Right ventricle myocardium inferior (tissue), 1 donor: ENCODE data around the gene NRCAM. TPM values are rescaled to one million over a fixed set of nuclear protein-coding genes. Genes with fewer than 3 reads are reported as not detected.

Experiments used
- ATAC-seq: fragments of 200-7000 bp; cut with Tn5 transposase; one replicate; pipeline ENCODE4 v1.9.1; 2020; ENCODE audit warnings: mild to moderate bottlenecking, moderate library complexity
- DNase-seq: peaks from one replicate; pipeline ENCODE4 v3.0.0; 2021; ENCODE audit errors: missing footprints
- intact Hi-C: fragments of 100-400 bp; cut with DNase I; formaldehyde crosslinking; loops from one replicate; pipeline ENCODE4 v1.11.0; 2022
- total RNA-seq: library from RNA; stranded (reverse); fragmentation: NEBNext Ultra II Directional; extraction: Animal tissue kit (Norgen Biotek cat#: 25700); gene quantifications from one replicate; pipeline ENCODE4 v1.2.1, GENCODE V29; 2021
- donor health status: DM: no; HTN: yes; CAD: no; lungs with severe emphysema.

NRCAM gene
- total RNA-seq, 1 donor from 2014 or later, result 0.30 TPM

DNA sequence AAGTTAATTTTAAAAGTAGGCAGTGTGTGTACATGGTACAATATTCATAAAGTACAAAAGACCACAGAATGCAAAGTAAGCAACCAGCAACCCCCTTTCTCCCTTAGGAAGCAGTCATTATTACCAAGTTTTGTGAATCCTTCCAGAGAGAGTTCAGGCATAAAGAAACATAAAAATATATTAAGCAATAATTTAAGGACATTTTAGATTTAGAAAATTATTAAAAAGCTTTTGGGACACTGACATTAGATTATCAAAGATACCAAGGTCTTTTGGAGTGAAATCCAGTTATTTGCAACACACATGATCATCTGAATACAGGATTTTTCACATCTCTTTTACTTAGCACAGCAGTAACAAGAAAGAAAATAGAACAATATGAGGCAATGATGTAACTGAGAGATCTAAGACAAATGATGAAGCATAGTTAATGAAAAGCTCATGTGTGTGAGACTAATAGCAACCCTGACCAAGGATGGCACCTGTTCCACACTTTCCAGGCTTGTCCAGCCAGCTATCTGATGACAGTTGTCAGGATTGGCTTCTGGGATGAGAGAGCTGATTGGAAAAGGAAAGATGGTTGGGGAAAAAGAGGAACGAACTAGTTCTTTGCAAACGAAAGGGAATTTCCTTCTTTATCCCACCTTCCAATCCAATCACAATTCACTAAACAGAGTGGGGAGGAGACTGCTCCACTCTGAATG, 210.6 kb downstream of the NRCAM start:
- intact Hi-C loops, result no loop called here
- ATAC-seq (no peak), DNase-seq (no peak)

DNA sequence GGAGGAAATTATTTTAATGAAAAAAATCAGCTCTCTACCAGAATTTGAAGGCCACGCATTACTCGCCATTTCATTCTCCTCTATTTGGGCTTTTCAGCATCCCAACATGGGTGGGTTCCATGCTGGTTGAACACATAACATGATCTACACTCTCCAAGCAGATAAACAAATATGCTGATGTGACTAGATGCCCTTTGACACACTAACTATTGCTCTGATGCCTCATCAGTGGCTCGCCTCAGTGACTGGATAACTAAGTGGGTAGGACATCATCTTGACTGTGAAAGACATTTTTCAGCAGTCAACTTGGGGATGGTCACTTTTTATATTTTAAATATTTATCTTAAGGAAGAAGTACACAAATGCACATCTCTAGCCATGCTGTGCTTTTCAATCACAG, 212.1 kb downstream of the NRCAM start:
- ATAC-seq (no peak), DNase-seq (no peak)
- intact Hi-C loops, result no loop called here

DNA sequence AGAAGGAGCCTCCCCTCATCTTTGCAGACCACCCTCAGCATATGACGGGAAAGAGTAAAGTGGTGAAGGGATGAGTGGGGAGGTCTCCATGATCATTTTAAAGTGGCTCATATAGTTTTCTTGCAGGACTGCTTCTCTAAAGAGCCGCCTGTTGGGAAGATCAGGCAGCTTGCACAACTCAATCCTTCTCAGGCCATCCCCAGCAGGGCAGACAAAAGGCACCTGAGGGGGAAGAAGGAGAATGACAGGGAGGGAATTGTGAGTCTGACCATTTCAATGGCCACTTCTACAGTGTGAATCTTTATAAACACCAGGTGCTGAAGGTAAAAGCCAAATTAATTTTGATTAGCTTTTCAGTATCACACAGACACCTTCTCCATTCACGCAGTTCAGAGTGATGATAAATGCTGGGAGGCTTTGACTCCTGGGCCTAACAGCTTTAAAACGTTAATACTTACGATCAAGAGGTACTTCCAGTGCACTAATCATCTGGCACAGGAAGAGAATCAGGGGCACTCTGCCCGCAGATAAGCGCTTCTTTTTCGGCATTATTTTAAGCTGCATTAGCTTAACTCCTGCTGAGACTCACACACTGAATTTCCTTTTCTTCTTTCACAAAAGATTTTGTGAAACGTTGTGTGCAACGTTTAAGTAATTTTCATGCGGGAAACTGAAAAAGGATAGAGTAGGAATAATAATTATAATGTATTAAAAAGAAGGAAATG, 216.6 kb downstream of the NRCAM start:
- no peak for ATAC-seq
- intact Hi-C loops, result no loop called here

DNA sequence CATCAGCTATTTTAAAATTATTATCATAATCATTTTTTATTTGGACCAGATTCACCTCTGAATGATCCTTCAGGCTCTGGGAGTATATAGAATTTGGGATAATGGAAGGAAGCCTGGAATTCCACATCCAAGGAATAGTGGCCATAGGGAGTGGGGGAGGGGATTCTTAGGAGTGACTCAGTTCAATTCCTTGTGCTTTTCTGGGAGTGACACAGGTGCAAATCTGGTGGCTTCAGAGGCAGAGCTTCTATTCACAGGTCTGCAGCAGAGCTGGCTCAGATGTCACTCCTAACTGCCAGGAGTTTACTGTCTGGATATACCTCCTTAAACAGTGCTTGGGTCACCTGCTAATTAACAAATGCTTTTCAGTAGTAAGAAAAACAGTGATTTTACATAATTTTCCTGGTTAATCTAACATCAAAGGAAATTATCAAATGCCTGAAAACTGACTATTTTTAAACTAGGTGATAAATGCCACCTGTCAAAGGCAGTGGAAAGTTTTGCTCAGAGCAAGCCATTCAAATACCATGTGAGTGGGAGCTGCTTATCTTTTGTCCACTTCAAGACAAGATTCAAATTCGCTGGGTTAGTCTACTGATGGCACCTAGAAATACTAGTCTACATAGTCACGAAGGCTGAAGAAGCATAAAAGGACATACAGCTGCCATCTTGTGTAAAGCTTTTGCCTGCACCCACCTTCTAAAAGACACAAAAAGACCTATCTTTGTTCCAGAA, 219.4 kb downstream of the NRCAM start:
- ATAC-seq, result no peak
- intact Hi-C loops, result no loop called here
- no peak for DNase-seq

More for the DNA sequence above, 216.6 kb downstream of the NRCAM start:
- no peak for DNase-seq

DNA sequence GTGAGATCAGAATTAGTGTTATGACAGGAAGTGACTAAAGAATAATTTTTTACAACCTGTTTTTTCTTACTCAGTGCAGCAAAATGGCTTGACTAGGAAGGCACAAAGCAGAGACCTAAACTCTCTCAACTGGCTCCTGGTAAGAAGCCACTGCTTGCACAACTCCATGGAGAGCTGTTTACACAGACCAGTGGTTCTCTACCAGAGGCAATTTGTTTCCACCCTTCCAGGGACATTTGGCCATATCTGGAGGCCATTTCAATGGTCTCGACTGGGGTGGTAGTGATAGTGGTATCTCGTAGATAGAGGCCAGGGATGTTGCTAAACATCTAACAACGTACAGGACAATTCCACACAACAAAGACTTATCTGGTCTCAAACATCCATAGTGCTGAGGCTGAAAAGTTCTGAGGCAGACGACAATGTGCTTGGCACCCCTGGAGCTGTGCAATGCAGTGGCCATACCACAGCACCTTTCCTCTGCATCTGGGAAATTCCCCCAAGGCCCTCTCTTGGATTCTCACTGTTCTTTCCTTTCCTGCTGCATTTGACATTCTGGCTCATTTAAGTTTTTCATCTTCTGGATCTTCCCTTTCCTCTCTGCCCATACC, 220.7 kb downstream of the NRCAM start:
- no peak for DNase-seq
- no peak for ATAC-seq
- intact Hi-C loops, result no loop called here

DNA sequence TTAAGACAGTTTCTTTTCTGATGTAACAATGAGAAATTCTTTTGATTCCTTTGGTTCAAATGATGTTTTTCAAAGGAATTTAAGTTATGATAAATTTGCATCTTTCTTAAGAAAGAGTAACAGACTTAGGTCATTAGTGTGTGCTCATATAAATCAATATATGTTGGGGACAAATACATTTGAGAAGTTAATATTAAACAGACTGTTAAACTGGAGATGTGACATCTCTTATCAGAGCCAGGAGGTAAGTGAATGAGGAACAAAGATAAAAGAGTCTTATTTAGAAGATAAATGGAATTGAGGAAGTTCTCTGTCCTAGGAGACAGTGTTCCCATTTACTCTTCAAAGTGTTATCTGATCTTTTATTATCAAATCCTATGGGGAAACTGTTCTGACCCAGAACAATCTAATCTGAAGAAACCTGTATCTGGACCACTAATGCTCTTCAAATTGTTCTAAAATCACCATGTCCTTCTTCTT, 221.2 kb downstream of the NRCAM start:
- ATAC-seq (no peak), DNase-seq (no peak)
- intact Hi-C loops, result no loop called here

DNA sequence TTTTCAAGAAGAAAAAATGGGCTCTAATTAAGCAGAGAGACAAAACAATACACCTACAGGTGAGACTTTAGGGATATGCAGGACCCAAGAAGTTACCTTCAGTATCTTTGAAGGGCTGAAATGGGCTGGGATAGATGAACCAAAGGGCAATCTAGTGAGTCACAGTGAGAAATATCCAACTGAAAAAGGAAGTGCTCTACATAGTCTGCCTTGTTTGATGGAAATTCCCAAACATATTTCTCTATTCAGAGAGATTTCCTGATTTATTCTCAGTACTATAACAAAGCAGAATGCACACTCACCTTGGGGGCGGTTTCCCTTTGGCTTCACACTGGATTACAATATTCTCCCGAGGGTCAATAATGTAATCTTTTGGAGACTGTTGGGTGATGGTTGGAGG, 222.0 kb downstream of the NRCAM start:
- ATAC-seq (no peak), DNase-seq (no peak)
- intact Hi-C loops, result no loop called here

DNA sequence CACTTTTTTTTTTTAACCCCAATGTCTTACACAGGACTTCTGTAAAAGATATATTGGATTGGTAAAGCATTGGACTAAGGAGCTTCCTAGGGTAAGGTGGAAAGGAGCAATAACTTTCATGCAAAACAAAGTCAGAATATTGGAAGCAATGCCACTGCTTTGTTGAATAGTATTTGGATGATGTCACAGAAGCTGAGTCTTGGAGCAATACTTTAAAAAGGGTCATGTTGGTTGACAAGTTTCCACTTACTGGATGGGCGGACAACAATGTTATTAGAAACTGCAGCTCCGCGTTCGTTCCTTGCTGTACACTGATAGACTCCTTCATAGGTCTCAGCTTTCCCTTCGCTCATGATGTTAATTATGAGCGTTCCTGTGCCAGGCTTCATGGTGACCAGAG, 224.2 kb downstream of the NRCAM start:
- intact Hi-C loops, result no loop called here
- no peak for DNase-seq
- no peak for ATAC-seq

DNA sequence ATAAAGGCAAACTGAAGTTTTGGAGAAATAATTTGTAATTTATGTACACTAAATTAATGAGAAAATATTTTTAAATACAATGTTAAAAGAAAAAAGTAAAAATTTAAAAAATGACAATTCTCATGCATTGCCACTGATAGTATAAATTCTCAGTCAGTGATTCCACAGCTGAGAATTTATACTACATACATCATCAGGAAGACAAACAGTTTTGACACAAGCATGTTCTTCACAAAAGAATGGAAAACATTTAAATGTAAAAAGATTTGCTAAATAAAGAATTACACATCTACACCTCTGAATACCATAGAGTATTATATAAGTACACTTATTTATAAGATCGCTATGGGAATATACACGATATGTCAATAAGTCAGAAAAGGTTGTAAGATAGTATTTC, 225.0 kb downstream of the NRCAM start:
- no peak for ATAC-seq
- no peak for DNase-seq
- intact Hi-C loops, result no loop called here

DNA sequence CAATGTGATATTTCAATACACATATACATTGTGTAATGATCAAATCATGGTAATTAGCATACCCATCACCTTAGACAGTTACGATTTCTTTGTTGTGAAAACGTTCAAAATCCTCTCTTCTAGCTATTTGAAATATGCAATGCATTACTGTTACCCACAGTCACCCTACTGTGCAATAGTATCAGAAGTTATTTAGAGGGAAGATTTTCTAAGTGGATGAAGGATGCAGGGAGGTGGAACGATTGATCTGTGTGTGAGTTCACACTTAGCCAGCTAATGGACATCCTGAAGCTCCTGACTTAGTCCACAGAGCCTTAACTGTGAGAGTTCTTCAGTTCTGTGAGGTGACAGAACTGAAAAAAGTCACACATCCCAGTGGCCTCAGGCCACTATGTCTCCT, 228.9 kb downstream of the NRCAM start:
- ATAC-seq (no peak), DNase-seq (no peak)
- intact Hi-C loops, result no loop called here

DNA sequence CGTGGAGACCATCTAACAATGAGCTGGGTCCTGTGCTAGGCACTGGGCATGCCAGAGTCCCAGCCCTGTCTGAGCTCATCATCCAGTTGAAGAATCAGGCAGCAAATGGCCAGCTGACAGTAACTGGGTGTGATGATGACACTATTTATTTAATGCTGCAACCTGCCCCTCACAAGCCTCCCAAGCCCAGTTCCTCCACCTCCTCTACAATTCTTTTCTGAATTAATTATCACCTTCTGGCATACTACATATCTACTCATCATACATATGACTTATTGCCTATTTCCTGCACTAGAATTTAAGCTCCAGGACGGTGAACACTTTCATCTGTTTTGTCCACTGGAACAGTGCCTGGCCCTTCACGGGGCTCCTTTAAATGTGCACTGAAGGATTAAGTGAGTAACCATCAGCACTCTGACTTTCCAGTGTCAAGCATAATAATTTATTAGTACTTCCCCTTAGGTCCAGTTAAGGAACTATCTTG, 229.4 kb downstream of the NRCAM start:
- intact Hi-C loops, result no loop called here
- no peak for ATAC-seq
- peak; percentile 28 for DNase-seq

DNA sequence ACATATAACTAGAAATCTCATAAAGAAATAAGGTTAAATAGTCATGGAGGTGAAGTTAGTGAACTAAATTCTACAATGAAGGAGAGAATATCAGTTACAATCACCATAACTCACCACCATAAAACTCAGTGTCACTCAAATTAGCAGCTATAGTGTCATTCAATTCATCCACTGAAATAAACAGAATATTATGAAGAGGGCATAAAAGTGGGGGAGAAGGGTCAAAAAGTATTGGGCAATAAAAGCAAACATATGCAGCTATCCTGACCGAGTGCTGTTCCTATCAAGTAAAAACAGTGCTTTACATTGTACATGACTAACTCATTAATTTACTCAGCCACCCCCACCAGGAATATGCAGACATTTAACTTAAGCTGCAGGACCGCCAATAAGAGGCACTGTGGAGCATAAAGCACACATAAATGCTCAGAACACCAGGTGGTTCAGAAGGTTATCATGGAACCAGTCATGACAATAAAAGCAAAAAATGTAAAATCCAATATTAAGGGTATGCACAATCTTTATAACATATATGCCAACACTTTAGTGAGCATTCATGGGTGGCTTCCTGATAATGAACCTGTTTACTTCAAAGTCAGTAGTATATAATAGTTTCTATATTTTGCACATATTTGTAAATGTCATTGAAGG, 230.6 kb downstream of the NRCAM start:
- intact Hi-C loops, result no loop called here
- DNase-seq (no peak), ATAC-seq (no peak)

DNA sequence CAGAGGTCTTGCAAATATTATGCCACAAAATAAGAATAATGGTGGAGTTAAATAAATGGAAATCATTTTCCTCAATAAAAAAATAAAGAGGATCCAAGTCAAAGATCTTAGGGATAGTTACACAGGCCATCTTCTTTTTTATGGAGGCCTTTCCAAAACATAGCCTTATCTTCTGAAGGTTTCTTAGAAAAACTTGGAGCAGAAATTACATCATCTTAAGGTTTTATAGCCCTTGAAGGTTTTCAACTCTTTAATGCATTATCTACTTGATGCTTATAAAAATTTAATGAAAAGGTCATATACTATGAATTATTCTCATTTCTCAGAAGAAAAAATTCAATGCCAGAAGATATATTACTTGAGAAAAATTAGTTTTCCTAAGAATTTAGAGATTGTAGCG, 231.8 kb downstream of the NRCAM start:
- intact Hi-C loops, result no loop called here
- ATAC-seq (no peak), DNase-seq (no peak)

DNA sequence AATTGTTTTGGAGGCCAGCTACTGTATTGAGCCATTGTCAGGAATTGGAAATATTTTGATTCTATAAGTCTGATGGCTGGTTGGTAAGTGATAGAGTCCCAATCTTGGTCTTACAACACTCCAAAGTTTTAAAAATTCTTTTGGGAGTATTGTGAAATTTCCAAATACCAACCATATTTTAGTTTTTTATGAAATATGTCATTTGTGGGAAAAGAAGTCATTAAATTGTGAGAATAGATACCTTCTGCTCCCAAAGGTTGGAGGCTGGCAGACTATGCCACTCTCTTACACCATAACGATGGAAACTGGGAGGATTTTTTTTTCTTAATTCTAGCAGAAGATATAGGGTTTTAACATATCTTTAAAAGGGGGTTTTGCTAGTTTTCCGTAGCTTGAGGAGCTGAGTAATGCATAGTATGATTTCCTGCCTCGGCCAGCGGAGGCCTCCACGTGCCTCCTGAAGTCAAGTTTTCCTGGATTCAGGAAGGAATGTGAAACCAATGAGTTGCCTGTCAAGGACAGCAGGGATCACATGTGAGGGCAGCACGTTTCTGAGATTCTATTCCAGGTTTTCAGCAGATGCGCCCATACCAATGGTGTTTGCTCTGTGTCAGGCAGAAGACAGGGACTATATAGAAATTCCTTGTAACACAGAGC, 233.9 kb downstream of the NRCAM start:
- intact Hi-C loops, result no loop called here
- no peak for DNase-seq
- ATAC-seq, result no peak

DNA sequence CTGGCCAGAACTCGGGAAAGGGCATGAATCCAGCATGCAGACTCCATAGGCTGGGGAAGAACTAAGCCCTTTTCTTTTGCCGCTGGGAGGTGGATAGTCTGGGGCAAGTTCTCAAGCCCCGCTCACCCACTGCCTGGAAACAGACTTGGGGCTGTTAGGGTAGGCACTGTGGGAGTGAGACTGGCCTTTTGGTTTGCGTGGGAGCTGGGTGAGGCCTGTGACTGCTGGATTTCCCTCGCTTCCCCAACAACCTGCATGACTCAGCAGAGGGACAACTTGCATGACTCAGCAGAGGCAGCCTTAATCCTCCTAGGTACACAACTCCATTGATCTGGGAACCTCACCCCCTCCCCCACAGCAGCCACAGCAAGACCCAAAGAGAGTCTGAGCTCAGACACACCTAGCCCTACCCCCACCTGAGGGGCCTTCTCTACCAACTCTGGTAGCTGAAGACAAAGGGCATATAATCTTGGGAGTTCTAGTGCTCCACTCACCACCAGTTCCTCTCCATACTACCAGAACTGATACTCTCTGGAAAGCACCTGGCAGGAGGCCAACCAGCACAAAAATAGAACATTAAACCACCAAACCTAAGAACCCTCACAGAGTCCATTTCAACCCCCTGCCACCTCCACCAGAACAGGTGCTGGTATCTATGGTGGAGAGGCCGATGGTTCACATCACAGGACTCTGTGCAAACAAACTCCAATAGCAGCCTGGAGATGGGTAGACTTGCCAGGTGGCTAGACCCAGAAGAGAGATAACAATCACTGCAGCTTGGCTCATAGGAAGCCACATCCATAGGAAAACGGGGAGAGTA, 244.6 kb downstream of the NRCAM start:
- peak; percentile 39 for DNase-seq
- ATAC-seq, result no peak

DNA sequence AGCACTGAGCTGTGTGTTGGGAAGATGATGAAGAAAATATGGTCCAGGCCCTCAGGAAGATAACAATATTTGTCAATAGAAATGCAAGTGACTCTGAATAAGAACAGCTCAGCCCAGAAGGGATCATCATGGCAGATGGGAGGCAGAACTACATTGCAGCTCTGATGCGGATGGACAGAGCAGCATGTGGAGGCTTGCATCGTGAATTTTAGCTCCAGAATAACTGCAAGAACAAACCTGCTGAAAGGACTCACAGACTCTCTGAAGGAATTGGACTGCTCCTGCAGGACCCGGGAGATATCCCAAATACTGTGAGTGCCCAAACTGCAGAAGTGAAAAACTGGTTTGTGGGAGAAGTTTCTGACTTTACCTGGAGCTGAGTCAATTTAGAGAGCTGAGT, 245.4 kb downstream of the NRCAM start:
- DNase-seq (no peak), ATAC-seq (no peak)
- intact Hi-C loops, result no loop called here

More for the DNA sequence above, 244.6 kb downstream of the NRCAM start:
- intact Hi-C loops, result no loop called here

DNA sequence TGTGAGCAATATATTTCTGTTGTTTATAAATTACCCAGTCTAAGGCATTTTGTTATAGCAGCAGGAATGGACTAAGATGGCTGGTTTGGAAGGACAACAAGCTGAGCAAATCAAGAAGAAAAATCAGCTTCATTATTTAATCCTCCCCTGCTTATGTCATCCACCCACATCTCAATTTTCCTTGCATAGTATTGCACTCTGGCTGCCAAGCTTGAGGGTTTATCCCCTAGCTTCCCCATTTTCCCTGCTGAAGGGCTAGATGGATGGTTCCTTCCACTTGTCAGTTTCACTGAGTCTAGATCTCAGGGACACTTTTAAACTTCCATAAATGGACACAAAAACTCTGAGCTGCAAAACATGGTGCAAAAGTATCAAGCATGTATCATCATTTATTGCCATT, 250.9 kb downstream of the NRCAM start:
- intact Hi-C loops, result no loop called here
- ATAC-seq, result no peak
- no peak for DNase-seq
